Measurements from ENCODE around the gene PRR33.
"Not testable (repeated sequence)": the region's sequence is repeated elsewhere in the genome, so short reads cannot be mapped to it uniquely, and the experiment has no call there.

Gene PRR33

GRCh38 chr11:1888811-1889210, 2.9 kb downstream of the PRR33 start:
- no peak for DNase-seq

- no peak for DNase-seq
These were observed 3.3 kb downstream of the PRR33 start for GRCh38 chr11:1888347-1888753.

- DNase-seq: no peak
These were observed 4.0 kb downstream of the PRR33 start for GRCh38 chr11:1887451-1888346.

GRCh38 chr11:1886551-1886950, 5.1 kb downstream of the PRR33 start:
- DNase-seq: not testable (repeated sequence)

DNA sequence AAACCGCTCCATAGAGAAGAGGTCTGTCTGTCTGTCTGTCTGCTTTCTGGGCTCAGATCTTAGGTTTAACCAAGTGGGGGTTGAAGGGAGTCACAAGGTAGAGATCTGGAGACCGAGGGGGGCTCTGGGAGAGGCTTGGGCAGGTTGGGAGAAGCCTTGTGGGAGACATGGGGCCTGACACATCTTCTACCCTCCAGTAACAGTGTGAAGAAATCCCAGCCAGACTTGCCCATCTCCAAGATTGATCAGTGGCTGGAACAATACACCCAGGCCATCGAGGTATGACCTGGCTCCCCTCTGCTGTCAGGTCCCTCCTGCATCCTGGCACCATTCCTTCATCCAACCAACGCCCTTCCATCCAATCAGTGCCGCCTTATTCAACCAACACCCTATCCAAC, 7.4 kb downstream of the PRR33 start:
- DNase-seq: no peak

DNA sequence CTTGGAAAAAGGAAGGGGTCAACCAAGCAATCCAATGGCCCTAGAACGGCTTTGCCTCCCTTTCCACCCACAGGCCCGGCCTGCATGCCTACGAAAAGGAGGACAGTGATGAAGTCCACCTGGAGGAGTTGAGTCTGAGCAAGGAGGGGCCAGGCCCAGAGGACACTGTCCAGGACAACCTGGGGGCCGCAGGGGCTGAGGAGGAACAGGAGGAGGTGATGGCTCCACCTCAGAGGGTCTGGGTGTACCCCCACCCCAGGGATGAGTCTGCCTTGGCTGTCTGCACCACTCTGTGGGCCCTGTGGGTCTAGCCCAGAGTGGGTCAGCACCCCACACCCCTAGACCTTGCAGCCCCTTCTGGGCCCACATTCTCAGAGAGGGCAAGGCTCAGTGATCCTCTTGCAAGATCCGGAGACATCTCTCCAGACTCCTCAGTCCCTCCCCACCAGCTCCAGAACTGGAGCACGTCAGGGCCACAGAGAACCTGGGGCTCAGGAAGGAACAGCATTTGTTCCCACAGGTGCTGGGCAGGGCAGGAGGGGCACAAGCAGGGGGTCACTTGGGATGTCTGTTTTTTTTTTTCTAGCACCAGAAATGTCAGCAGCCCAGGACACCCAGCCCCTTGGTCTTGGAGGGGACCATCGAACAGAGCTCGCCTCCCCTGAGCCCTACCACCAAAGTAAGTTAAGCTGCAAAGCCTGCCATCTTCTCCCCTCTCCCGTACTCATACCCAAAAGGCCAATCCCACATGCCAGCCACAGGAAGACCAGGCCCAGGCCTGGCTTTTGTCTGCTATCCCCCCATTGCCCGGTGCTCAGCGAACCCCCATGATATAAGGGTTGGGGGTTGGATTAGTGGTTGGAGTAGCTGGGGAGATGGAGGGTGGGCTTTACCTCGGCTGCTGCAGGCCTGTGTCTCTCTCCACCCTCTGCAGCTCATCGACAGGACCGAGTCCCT, 8.1 kb downstream of the PRR33 start:
- DNase-seq: no peak

DNA sequence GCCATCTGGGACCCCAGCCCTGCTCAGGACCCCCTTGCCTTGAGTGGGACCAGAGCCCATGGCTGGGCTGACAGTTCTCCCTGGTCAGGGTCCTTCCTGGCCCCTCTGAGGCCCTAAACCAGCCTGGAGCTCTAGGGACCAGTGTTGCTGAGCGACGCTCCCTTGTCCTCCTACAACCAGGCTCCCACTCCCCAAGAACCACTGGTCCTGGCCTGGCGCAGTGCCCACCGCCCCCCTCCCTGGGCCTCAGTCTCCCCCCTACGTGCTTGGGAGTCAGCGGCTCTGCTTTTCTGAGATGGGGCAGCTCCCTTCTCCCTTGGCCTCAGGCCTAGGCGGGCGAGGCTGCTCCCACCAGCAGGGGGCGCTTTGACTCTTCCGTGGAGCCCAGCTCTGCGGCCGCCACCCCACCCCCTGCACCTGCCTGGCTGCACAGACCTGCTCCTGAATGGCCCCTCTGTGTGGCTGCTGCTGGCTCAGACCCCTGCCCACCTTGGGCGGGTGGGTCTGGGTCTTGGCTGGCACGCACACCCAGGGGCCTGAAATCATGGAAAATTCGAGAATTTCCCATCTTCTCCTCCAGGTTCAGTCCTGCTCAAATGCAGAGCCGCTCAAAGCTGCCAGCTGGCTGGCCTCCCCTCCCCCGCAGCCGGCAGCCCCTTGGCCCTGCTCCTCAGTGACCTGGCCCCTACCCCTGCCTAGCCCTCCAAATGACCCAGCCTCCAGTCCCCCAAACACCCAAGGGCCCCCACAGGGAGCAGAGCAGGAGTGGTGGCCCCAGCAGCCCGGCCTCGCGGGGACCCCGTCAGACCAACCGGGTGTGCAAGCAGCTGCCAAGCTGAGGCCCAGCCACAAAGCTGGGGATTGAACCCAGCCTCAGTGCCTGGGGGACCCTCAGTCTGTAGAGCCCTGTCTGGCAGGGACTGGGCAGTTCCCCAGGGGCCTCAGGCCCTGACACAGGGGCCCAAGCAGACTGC, 9.1 kb downstream of the PRR33 start:
- DNase-seq: peak; percentile 91

DNA sequence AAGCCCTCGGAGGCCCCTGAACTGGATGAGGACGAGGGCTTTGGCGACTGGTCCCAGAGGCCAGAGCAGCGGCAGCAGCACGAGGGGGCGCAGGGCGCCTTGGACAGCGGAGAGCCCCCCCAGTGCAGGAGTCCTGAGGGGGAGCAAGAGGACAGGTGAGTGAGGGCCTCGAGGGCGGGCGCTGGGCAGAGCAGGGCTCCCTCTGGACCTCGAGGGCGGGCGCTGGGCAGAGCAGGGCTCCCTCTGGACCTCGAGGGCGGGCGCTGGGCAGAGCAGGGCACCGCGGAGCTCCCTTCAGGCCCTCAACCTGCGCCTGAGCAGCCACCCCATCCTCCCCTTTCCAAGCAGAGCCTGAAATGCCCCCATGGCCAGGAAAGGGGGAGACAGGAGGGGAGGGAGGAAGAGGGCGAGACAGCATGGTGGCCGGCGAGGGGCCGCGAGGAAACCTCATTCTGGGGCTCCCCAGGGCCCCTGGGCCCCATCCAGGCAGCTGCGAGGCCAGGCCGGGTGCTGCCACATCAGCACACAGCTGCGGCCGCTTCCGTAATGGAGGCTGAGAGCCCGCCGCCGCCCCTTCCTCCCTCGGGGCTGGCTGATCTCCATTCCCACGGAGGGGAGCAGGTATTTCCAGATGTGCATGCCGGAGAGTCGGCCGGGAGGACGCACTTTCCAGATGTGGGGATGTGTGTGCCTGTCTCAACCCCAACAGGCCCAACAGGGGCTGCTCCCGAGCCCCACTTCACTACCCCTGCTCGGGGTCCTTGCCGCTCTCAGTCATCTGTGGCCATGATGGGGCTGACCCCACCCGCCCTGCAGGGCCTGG, 10.0 kb downstream of the PRR33 start:
- DNase-seq: peak; percentile 51

DNA sequence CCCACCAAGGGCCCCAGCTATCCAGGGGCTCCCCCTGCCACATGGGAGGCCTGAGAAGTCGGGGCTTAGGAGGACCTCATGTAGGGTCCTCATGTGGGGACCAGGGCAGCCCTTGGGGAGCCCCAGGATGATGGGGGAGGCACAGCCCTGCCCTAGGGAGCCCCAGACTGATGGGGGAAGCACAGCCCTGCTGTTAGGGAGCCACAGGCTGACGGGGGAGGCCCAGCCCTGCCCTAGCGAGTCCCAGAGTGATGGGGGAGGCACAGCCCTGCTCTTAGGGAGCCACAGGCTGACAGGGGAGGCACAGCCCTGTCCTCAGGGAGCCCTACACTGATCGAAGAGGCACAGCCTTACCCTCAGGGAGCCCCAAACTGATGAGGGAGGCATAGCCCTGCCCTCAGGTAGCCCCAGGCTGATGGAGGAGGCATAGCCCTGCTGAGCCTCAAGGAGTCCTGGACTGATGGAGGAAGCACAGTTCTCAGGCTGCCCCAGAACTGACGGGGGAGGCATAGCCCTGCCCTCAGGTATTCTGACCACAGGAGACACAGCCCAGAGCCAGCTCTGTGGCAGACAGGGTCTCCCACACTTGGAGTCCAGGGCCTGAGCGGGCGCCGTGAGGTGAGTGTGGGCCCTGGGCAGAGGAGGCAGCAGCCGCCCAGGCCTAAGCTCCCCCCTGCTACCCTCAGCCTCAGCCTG, 10.8 kb downstream of the PRR33 start:
- no peak for DNase-seq

GRCh38 chr11:1879941-1880720, 11.6 kb downstream of the PRR33 start:
- no peak for DNase-seq

- no peak for DNase-seq
These were observed 12.3 kb downstream of the PRR33 start for GRCh38 chr11:1879342-1879940.

DNA sequence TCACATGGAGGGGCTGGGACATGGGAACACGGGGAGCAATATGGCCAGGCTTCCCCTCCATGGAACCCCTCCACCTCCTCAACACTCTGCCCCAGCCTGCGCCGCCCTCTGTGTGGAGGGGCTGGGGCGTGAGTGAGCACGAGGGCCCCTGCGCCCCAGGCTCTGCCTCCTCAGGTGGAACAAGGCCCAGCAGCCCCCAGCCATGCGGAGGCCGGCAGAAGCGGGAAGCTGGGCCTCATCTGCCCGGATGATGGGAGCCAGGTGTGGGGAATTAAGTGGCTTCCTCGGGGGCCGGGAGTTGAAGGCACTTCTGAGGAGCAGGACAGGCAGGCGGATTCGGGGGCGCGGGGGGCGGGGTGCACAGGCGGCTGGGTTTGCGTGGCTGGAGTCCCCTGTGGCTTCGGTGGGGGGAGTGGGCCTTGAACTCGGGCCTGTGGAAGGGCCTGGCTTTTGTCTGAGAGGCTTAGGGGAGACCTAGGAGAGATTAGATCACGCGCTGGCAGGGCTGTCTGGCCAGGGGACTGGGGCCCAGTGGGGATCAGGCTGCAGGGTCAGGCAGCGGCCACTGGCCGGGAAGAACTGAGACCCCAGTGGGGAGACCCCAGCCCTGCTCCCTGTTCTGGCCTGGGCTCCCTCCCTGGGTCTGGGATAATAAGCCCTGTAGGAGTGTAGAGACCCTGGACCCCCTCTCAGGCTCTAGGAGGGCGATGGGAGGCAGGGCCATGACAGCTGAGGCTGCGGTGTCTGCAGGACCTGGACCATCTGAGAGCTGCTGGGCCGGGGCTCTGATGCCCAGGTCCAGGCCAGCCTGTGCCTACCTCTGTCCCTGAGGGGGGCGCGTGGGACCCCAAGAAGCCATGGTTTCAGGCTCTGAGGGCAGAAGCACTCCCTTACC, 13.3 kb downstream of the PRR33 start:
- DNase-seq: no peak

DNA sequence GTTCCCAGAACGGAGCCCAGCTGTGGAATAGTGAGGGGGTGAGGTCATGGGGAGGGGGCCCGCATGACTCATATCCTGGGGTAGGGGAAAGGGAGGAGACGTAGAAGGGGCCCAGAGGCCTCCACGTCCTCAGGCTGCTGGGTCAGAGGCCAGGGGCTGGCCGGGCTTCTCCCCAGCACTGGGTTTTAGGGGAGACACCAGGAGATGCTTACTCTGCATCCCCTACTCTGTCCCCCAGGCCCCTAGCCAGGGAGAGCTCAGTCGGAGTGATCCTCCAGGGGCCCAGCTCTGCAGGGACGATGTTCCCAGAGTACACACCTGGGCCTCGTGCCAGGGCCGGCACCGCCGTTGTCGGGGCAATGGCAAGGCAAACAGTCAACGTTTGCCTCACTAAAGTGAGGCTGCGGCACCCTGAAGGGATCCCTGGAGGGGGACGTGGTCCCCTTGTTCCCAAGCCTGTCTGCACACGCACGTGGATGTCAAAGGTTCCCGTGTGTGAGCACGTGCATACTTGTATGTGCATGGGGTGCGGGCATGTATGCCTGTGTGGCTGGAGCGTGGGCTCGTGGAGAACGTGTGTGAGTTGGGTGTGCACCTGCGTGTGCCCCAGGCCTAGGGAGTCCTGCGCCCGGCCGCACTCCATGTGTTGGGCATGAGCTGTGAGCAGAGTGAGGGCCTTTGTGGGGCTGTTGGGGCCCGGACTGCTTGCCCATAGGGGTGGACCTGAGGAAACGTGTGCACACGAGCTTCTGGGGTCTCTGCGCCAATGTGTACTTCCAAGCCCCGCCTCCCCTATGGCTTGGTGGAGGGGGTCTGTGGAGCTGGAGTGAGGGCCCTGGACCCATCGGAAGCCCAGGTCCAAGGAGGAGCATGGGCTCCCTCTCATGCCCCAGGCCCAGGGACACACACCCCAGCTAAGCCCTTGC, 14.2 kb downstream of the PRR33 start:
- DNase-seq: no peak

DNA sequence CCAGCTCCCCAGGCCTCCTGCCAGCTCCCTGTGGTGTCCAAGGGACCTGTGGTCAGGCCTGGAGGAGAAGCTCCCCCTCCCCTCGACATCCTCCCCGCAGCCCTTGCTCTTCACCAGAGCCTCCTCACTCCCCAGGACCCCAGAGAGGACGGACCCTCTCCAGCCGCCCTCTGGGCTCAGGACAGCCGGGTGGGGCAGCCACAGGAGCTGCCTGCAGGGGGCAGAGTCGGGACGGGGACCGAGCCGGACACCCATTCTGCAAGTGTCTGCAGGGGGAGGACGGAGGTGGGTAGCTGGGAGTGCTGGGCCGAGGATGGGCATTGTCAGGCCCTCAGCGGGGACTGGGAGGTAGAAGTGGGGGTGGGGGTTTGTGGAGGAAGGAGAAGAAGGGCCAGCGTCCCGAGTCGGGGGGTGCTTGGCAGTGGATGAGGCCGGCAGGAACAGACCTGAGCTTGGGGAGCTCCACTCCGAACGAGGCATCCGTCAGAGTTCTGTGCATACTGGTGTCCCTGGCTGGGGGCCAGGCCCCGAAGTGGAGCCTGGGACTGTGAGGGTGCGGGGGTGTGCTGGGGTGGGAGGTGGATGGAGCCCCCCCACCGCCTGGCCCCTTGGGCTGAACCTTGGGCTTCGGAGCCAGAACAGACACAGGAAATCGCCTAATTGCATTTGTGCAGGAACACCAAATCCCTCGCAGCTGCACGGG, 15.2 kb downstream of the PRR33 start:
- no peak for DNase-seq

DNA sequence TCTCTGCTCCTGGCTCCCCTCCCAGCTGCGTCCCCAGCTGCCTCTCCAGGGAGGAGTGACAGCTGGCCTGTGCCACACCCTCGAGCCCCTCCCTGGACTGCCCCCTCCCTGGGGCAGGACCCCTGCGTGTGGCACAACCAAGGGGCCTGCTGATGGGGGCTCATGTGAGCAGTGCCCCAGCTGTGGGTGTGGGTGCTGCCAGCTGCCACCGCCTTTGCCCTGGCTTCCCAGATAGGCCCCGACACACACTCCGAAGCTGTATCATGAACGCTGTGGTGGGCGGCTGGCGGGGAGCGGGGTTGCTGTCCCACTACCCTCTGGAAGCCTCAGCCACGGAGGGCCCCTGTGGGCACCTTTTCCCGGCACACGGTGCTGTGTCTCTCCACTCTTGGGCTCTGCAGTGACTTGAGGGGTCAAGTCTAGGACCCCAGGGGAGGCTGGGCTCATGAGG, 15.8 kb downstream of the PRR33 start:
- DNase-seq: not testable (repeated sequence)

DNA sequence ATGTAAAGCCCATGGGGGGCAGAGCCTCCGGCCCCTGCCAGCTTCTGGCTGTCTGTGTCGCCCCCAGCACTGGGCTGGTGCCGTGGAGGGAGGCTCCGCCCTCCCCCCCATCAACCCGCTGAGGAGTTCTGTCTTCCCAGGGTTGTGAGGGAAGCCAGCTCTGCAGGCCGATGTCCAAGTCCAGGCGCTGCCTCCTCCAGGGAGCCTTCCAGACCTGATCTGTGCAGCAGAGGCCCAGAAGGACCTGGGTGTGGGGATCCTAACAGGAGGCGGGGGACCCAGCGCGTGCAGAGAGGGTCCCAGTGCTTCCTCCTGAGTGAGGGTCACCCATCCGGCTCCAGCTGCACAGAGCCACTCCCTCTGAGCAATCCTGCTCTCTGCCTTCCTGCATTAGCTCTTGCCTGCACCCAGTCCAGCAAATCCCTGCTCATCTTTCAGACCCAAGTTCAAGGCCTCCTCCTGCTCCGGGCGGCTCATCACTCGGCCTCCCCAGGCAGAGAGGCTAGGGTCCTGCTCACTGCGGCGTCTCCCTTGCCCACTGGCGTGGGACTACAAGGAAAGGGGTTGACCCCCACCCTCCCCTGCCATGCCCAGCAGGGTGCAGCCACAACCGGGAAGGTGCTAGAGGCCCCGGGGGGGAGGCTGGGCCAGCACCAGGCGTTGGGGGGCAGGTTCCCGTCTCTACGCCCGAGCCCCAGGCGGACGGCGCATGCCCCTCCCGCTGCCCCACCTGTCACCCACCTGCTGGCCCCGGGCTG, 16.4 kb downstream of the PRR33 start:
- DNase-seq: no peak
